A549 treated with Hydrocortisone at 1 μM for 4 hours (cell line): ENCODE measurements around the gene MTCH1. TPM values are rescaled to one million over a fixed set of nuclear protein-coding genes. Genes with fewer than 3 reads are reported as not detected.

Source experiments
- total RNA-seq: library from RNA; stranded (reverse); fragments of 200-300 nt; extraction: Qiagen RNA extraction; gene quantifications from 5 replicates; pipeline ENCODE4 v1.2.3, GENCODE V29; 2022

MTCH1 gene
- 119 to 134 TPM (median 133 TPM) in 5 replicates for total RNA-seq

DNA sequence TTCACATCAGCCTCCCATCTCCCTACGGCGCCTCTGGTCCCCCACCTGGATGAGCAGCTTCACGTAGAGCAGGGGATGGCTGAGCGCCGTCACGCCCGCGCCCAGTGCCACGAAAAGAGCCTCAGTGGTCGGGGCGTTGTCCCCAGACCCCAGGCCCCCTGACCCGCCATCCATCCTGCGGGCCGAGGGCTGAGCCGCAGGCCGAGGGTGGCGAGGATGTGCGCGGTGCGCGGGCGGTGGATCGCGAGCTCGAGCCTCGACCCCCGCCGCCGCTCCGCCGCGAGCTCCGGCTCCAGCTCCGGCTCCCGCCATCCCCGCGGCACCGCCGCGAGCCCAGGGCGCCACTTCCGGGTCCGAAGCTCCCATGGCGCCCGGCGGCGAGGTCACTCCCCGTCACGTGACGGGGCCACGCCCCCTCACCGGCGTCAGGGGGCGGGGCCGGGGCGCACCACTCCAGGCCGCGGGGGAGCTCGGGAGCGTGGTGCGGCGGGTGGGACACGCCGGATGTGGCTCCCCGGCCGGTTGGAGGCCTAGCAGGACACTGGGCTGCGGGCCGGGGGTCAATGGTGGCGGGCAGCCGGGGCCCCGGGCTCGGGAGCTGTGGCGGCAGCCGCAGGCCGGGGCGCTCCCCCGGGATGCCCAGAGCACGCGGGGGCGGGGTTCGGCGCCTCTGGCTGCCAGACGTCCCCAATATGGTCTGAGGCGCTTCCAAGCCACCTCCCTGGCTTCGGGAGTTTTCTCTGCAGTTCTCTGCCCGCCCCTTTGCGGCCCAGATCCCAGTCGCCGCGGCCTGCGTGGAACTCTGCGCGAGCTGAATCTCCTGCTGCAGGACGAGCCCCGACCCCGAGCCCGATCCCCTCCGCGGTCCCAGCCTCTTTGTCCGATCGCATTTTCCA is at the start of gene MTCH1:
Gene MTCH1, minus strand, starts transcription at position 389 of the 896 bp plus-strand sequence. Its CDS starts 23 bp downstream, at position 366.

GRCh38 chr6:37005061-37005810 is 19.2 kb upstream of the MTCH1 start, which contains the start of gene FGD2:
TSS of gene FGD2 (plus strand) at chr6:37005655. CDS start at chr6:37005818, 163 bp downstream.

GRCh38 chr6:36954262-36954931 is 31.6 kb downstream of the MTCH1 start, which contains the start of gene PI16:
TSS of gene PI16 (plus strand) at chr6:36954738. CDS start at chr6:36954761, 23 bp downstream.

Other genes starting within 250 kb of the MTCH1 start
- gene CPNE5, start 146.8 kb downstream of the MTCH1 start, total RNA-seq = 0.12 to 0.16 TPM (median 0.14 TPM) in 5 replicates
- gene PPIL1, start 111.4 kb downstream of the MTCH1 start, total RNA-seq = 42.2 to 48.5 TPM (median 46.1 TPM) in 5 replicates
- 14.5 to 19.4 TPM (median 17.1 TPM) in 5 replicates for gene C6orf89, start 100.2 kb downstream of the MTCH1 start, total RNA-seq
- gene PI16, start 31.5 kb downstream of the MTCH1 start, total RNA-seq = not detected in 5 replicates
- 0.03 TPM in 1 of 5 replicates, not detected in the others for gene FGD2, start 19.5 kb upstream of the MTCH1 start, total RNA-seq
- 8.6 to 14.6 TPM (median 13.6 TPM) in 5 replicates for gene PIM1, start 184.0 kb upstream of the MTCH1 start, total RNA-seq